GM19351 (cell line): ENCODE results near the gene RANBP1.
A peak's percentile ranks its signal among the peaks of the same experiment; 100 is the strongest.
"Not testable (repeated sequence)": the region's sequence is repeated elsewhere in the genome, so short reads cannot be mapped to it uniquely, and the experiment has no call there.

Source experiments
- ATAC-seq: cut with Tn5 transposase; IDR thresholded peaks from one replicate; pipeline ENCODE4 v1.9.1; 2021; ENCODE audit warnings: mild to moderate bottlenecking, moderate library complexity; ENCODE audit not compliant: unreplicated experiment

RANBP1 gene

GRCh38 chr22:20115691-20116375, at the start of gene RANBP1:
Gene RANBP1, plus strand, starts transcription at chr22:20116104. Its CDS starts 81 bp downstream, at chr22:20116185.
- ATAC-seq = no peak

- no peak for ATAC-seq
These were observed 49.1 kb upstream of the RANBP1 start for GRCh38 chr22:20066617-20067383.

- ATAC-seq = not testable (repeated sequence)
These were observed 48.6 kb upstream of the RANBP1 start for GRCh38 chr22:20067384-20067682.

- ATAC-seq = no peak
These were observed 47.3 kb upstream of the RANBP1 start for GRCh38 chr22:20068640-20069039.

GRCh38 chr22:20069331-20070042, 46.4 kb upstream of the RANBP1 start:
- ATAC-seq = no peak

GRCh38 chr22:20071524-20071972, 44.4 kb upstream of the RANBP1 start:
- no peak for ATAC-seq

GRCh38 chr22:20076627-20077172, 39.2 kb upstream of the RANBP1 start:
- ATAC-seq = no peak

- peak; percentile 81 for ATAC-seq
These were observed 36.0 kb upstream of the RANBP1 start, which contains the start of gene DGCR8 for GRCh38 chr22:20079745-20080444. Gene DGCR8, plus strand, starts transcription at chr22:20080241. Its CDS starts 5,723 bp downstream, at chr22:20085964.

GRCh38 chr22:20080445-20080775, 35.5 kb upstream of the RANBP1 start:
- ATAC-seq = peak; percentile 70

- no peak for ATAC-seq
These were observed 34.9 kb upstream of the RANBP1 start for GRCh38 chr22:20080776-20081654.

GRCh38 chr22:20083157-20083890, 32.6 kb upstream of the RANBP1 start:
- no peak for ATAC-seq

- ATAC-seq = no peak
These were observed 31.9 kb upstream of the RANBP1 start for GRCh38 chr22:20083891-20084546.

- no peak for ATAC-seq
These were observed 31.1 kb upstream of the RANBP1 start for GRCh38 chr22:20084547-20085413.

- ATAC-seq = no peak
These were observed 30.3 kb upstream of the RANBP1 start for GRCh38 chr22:20085651-20086050.

- ATAC-seq = no peak
These were observed 29.8 kb upstream of the RANBP1 start for GRCh38 chr22:20086101-20086599.

GRCh38 chr22:20086763-20087162, 29.1 kb upstream of the RANBP1 start:
- no peak for ATAC-seq
